OCI-M1 (cell line): ENCODE measurements around the gene ZNF385B.

Source experiments
- DNase-seq: peaks from one replicate; lab custom pipeline; 2025; lab: John Stamatoyannopoulos, UW

ZNF385B gene

DNA sequence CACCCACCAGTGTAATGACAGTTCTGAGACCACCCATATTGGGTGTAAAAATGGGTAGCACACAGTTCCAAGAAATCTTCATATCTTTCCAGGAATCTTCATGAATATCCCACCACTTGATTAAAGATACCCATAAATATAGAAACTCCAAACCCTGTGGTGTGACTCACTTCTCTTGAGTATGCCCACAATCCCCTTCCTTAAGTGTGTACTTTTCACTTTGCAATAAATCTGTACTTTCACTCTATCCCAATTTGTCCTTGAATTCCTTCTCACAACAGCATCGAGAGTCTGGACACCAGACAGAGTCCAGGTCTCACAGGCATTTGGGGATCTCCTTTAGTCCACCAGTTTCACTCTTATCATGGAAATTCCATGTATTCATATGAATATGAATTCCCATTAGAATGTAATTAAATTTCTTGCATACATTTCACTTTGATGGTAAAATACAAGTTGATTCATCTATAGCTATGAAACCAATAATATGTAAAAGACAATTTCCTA is 309.8 kb downstream of the ZNF385B start:
- DNase-seq = no peak

DNA sequence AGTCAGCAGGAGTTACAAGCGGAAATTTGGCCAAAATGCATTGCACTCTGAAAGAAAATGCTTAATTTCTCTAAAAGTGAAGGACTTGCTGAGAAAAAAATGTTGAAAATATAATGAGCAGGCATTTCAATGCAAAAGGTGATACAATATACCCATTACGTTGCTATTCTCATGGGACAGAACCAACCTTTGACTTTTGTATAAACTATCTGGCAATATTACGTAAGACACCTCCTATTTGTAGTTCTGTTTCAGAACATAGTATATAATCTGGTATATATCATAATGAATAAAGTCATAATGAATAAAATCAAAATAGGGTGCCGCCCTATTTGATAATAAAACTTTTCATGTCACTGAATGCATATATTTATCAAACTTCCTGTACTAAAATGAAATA is 310.6 kb downstream of the ZNF385B start:
- no peak for DNase-seq

DNA sequence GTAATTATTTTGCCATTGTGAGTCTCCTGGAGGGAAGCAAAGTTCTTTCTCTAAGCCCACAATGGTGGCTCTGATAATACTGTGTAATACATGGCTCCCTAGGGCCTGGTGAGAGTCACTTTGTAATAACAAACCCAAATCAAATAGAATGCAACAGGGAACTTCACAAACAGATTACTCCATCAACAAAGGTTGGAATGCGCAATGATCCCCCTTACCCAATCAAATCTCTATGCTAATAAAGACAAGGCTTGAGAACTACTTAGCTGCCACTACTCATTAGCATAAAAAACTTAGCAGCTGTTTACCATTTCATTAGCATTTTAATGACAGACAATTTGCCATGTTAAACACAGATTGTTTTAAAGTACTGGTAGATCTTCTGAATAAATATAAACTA is 311.2 kb downstream of the ZNF385B start:
- DNase-seq = no peak

DNA sequence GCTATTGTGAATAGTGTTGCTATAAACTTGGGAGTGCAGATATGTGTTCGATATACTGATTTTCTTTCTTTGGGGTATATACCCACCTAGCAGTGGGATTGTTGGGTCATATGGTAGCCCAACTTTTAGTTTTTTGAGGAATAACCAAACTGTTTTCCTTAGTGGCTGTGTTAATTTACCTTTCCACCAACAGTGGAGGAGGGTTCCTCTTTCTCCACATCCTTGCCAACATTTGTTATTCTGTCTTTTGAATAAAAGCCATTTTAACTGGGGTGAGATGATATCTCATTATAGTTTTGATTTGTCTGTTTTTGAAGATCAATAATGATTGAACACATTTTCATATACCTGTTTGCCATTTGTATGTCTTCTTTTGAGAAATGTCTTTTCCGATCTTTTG is 314.8 kb downstream of the ZNF385B start:
- DNase-seq = no peak

DNA sequence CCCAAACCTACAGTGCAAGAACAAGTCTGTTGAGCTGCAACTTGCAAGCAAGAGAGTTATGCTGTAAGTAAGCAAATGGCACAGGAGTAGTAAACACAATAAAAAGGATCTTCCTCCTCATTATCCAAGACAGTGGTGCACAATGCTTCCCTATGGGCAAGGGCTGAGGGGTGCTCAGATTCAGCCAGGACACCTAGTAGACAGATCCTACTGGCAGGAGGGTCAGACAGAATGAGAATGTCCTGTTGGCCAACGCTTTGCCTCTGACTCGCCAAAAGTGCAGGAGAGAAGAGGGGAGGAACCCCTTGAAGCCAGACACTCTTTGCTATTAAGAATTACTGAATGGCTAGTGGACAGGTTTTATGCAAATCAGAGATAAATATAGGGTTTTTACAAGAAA is 316.4 kb downstream of the ZNF385B start:
- no peak for DNase-seq

DNA sequence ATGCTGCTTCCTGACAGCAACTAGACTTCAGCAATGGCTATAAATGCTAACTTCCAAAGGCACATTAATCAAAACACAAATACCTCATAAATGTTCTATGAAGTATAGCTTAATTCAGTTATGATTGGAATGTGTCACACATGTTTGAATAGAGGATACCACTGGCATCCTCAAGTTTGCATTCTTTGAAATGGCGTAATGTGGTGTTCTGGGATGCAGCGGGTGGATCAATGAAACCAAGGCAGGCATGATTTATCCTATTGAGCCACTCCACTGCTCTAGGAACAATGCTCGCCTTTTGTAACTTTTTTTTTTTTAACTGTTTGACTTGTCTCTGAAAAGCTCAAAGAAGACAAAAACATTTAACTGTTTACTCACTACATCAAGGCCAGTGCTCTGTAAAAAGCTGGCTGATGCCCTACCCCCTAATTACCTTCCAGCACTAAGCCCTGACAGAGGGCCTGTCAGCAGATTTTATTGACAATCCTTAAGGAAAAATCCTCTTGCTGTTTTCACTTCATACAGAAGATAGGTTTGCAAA is 318.0 kb downstream of the ZNF385B start:
- no peak for DNase-seq

DNA sequence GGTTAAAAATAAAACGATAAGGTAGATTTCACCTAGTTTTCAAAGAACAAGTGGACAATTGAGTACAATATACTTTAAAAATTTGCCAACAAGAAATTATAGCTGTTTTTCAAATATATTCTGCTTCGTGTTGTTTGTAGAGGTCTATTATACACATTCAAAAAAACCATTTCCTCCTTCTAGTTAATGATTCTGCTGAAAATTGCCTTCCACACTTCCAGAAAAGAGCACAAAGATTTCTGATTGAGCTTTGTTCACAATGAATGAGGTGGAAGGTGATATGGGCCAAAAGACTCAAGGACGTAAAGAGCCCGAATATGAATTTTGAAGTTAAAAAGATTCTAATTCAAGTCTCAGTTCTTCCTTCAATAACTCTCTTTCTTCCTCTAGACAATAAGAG is 319.8 kb downstream of the ZNF385B start:
- DNase-seq = no peak

GRCh38 chr2:179539124-179539511 is 322.3 kb downstream of the ZNF385B start:
- DNase-seq = no peak

DNA sequence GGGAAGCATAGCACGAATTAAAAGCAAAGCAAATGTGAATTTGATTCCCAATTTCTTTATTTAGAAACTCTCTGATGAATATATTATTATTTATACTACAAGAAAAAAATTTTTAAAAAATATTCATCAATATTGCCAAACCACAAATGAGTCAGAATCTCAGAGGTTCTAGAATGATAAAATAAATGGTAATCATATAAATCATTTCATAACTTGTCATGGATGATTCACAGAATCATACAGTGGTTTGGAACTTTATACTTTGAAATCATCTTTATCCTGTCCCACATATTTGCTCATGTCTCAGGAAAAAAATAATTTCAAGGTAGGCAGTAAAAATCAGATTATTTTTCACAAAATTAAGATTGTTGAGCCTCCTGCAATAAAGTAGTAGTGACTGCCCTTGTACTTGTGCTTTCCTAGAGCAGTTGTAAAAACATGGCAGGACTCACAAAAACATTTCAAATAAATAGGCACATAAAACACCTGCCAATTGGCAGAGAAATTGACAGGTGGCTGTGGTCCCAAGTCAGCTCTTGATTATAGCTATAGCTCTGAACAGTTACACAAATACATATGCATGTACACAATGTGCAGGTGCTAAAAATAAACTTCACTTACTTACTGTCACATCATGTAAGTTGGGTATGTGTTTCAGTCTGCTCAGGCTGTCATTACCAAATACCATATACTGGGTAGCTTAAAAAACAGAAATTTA is 322.8 kb downstream of the ZNF385B start:
- DNase-seq = no peak

GRCh38 chr2:179536185-179536584 is 325.2 kb downstream of the ZNF385B start:
- DNase-seq = no peak

- DNase-seq = no peak
Measured at GRCh38 chr2:179533875-179534274, 327.5 kb downstream of the ZNF385B start.

- DNase-seq = no peak
Measured at GRCh38 chr2:179532863-179533278, 328.5 kb downstream of the ZNF385B start.

- no peak for DNase-seq
Measured at GRCh38 chr2:179528576-179529069, 332.8 kb downstream of the ZNF385B start.

DNA sequence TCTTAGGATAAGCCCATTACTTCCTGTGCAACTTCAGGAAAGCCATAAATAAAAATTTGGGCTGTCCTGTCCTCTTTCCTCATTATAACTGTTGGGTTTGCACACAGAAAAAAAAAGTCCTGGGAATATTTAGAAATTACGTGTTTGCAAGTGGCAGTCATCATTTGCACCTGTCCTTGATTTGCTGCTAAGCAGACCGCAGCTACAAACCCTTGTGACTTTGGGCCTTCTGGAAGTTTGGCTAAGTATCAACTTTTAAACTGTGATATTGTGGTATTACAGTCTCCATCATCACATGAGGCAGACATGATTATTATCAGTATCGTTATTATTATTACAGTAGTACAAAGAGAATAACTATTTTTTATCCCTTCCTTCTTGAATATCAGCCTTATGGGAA is 336.1 kb downstream of the ZNF385B start:
- DNase-seq = peak; percentile 21

DNA sequence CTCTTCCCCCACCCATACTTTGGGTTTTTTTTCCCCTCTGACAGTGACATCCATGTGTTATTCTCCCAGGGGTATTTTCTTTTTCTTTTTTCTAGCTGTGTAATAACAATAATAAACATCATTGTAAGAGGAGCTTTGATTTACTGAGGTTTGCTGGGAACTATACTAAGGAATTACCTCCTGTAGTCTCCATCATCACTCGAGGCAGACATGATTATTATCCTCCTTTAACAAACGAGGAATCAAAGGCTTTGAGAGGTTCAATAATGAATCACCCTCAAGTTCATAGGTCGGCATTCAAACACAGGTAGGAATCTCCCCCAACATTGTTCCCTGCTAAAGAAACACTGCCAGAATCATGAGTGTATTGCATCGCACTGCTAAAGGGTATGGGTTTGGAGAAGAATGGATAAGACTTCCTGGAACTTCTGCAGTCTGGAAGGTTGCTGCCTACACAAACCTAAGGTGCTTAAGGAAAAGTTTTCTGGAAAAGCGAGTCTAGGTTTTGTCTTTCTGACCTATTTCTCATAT is 336.5 kb downstream of the ZNF385B start:
- DNase-seq = no peak

DNA sequence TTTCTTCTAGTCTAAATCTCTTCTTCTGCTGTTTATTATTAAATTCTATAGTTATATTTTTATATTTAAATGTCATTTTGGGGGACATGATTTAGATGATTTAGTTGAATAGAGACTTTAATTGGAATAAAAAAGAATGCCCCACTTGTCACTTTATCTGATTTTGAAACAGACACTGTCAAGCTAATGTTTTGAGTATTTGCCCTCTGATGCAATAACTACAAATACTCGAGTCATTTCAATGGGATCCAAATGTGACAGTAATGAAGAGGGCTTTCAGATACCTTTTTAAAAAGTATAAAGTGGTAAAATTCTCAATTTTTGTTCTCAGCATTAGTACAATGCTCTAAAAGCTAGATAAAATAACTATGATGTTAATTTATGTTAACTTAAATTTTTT is 339.5 kb downstream of the ZNF385B start:
- DNase-seq = peak; percentile 67

DNA sequence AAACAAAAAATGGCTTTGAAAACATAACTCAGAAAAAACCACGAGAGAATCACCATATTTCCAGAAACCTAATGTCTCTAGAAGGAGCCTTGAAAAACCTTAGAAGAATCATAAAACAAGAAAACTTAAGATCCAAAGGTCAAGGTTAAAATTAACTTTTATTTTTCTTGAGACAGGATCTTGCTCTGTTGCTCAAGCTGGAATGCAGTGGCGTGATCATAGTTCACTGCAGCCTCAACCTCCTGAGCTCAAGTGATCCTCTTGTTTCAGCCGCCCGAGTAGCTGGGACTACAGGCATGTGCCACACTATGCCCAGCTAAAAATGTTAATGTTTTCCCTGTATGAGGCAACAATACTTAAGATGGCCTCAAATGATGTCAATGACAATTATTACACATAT is 342.6 kb downstream of the ZNF385B start:
- DNase-seq = no peak

GRCh38 chr2:179513181-179513580 is 348.2 kb downstream of the ZNF385B start:
- no peak for DNase-seq

GRCh38 chr2:179512281-179513035 is 349.0 kb downstream of the ZNF385B start:
- DNase-seq = no peak

- peak; percentile 23 for DNase-seq
Measured at GRCh38 chr2:179511105-179511789, 350.2 kb downstream of the ZNF385B start.

- DNase-seq = no peak
Measured at GRCh38 chr2:179495315-179495714, 366.1 kb downstream of the ZNF385B start.

GRCh38 chr2:179488563-179488962 is 372.8 kb downstream of the ZNF385B start:
- no peak for DNase-seq
